Liver (tissue), 9 donors: ENCODE results near the gene PGAP3. TPM values are rescaled to one million over a fixed set of nuclear protein-coding genes. Genes with fewer than 3 reads are reported as not detected.

Experiments used
- DNase-seq: peaks from one replicate; pipeline ENCODE4 v3.0.0-alpha.2; 2017; ENCODE audit warnings: low spot score
- H3K27ac ChIP-seq, 2 donors: one replicate each; pipeline ENCODE4 v1.7.0; 2013; ENCODE audit warnings: inconsistent platforms in 2 of 2, low read length in 2 of 2, control low read depth in 1 of 2, low read depth in 1 of 2, mild to moderate bottlenecking in 1 of 2
- H3K27me3 ChIP-seq, 4 donors: one replicate each; pipeline versions ENCODE4 v1.6.1 to v1.7.0; 2013; ENCODE audit warnings: low read length in 3 of 4, inconsistent platforms in 1 of 4, mild to moderate bottlenecking in 1 of 4, moderate library complexity in 1 of 4; ENCODE audit not compliant: control insufficient read depth in 4 of 4, insufficient read depth in 4 of 4
- H3K36me3 ChIP-seq, 4 donors: one replicate each; pipeline versions ENCODE4 v1.6.1 to v1.7.0; 2013; ENCODE audit warnings: low read length in 3 of 4, mild to moderate bottlenecking in 3 of 4, low read depth in 1 of 4, moderate library complexity in 1 of 4; ENCODE audit not compliant: control insufficient read depth in 4 of 4, insufficient read depth in 3 of 4
- H3K4me1 ChIP-seq, 4 donors: one replicate each; pipeline versions ENCODE4 v1.6.1 to v1.7.0; 2013; ENCODE audit warnings: low read length in 3 of 4, mild to moderate bottlenecking in 3 of 4, moderate library complexity in 1 of 4; ENCODE audit not compliant: control insufficient read depth in 4 of 4, insufficient read depth in 4 of 4
- H3K4me3 ChIP-seq, 3 donors: one replicate each; pipeline versions ENCODE4 v1.6.1 to v1.7.0; 2013; ENCODE audit warnings: low read length in 3 of 3, control low read depth in 1 of 3, low read depth in 1 of 3, mild to moderate bottlenecking in 1 of 3
- H3K9ac ChIP-seq, 2 donors: one replicate each; pipeline ENCODE4 v1.7.0; 2013; ENCODE audit warnings: low read length in 2 of 2, mild to moderate bottlenecking in 2 of 2, moderate library complexity in 2 of 2, control low read depth in 1 of 2, low read depth in 1 of 2
- H3K9me3 ChIP-seq, 4 donors: one replicate each; pipeline versions ENCODE4 v1.6.1 to v1.7.0; 2013; ENCODE audit warnings: low read length in 3 of 4; ENCODE audit not compliant: control insufficient read depth in 4 of 4
- ATF3 ChIP-seq: IDR thresholded peaks from 2 replicates; pipeline ENCODE4 v1.6.1; 2016; ENCODE audit warnings: antibody characterized with exemption
- CTCF ChIP-seq: fragments of 150-350 bp; IDR thresholded peaks from 2 replicates; pipeline ENCODE4 v1.5.1; 2017; ENCODE audit warnings: improper control_type of control experiment, low read depth, low read length; ENCODE audit not compliant: missing input control
- EGR1 ChIP-seq, 2 donors: IDR thresholded peaks; 2 replicates each; pipeline ENCODE4 v1.6.1; 2016 to 2018; ENCODE audit warnings: antibody characterized with exemption in 2 of 2, low read depth in 2 of 2
- FOXA1 ChIP-seq: IDR thresholded peaks from 2 replicates; pipeline ENCODE4 v1.6.1; 2016; ENCODE audit warnings: antibody characterized with exemption
- FOXA2 ChIP-seq: IDR thresholded peaks from 2 replicates; pipeline ENCODE4 v1.6.1; 2016; ENCODE audit warnings: antibody characterized with exemption
- GABPA ChIP-seq, 2 donors: IDR thresholded peaks in 1 of 2; conservative IDR thresholded peaks in 1 of 2; 2 replicates each; pipeline ENCODE4 v1.6.1; 2016; ENCODE audit warnings: antibody characterized with exemption in 2 of 2, mild to moderate bottlenecking in 1 of 2, moderate library complexity in 1 of 2
- HNF4A ChIP-seq, 2 donors: conservative IDR thresholded peaks; 2 replicates each; pipeline ENCODE4 v1.6.1; 2016; ENCODE audit warnings: antibody characterized with exemption in 2 of 2, mild to moderate bottlenecking in 2 of 2
- HNF4G ChIP-seq: IDR thresholded peaks from 2 replicates; pipeline ENCODE4 v1.6.1; 2016; ENCODE audit warnings: antibody characterized with exemption
- JUND ChIP-seq, 2 donors: IDR thresholded peaks; 2 replicates each; pipeline ENCODE4 v1.6.1; 2016; ENCODE audit warnings: antibody characterized with exemption in 2 of 2
- MAX ChIP-seq: IDR thresholded peaks from 2 replicates; pipeline ENCODE4 v1.6.1; 2016; ENCODE audit warnings: antibody characterized with exemption
- RAD21 ChIP-seq, 2 donors: IDR thresholded peaks; 2 replicates each; pipeline ENCODE4 v1.6.1; 2016; ENCODE audit warnings: antibody characterized with exemption in 2 of 2, mild to moderate bottlenecking in 2 of 2
- REST ChIP-seq: IDR thresholded peaks from 2 replicates; pipeline ENCODE4 v1.6.1; 2016; ENCODE audit warnings: antibody characterized with exemption, mild to moderate bottlenecking
- RXRA ChIP-seq, 2 donors: IDR thresholded peaks; 2 replicates each; pipeline ENCODE4 v1.6.1; 2017 to 2018; ENCODE audit warnings: antibody characterized with exemption in 2 of 2, mild to moderate bottlenecking in 1 of 2
- SP1 ChIP-seq: IDR thresholded peaks from 2 replicates; pipeline ENCODE4 v1.6.1; 2018; ENCODE audit warnings: antibody characterized with exemption, mild to moderate bottlenecking
- TAF1 ChIP-seq: conservative IDR thresholded peaks from 2 replicates; pipeline ENCODE4 v1.6.1; 2016; ENCODE audit warnings: antibody characterized with exemption, mild to moderate bottlenecking
- YY1 ChIP-seq: IDR thresholded peaks from 2 replicates; pipeline ENCODE4 v1.6.1; 2016; ENCODE audit warnings: antibody characterized with exemption, mild to moderate bottlenecking
- ZBTB33 ChIP-seq: IDR thresholded peaks from 2 replicates; pipeline ENCODE4 v1.6.1; 2016; ENCODE audit warnings: antibody characterized with exemption
- WGBS: extraction: QIAGEN DNeasy Blood & Tissue Kit; methylation state at CpG from one replicate; pipeline ENCODE4 v1.1.7; 2013; 5-methylcytosine and 5-hydroxymethylcytosine counted together
- polyA plus RNA-seq, 2 donors: library from polyadenylated mRNA; stranded (reverse) in 1 of 2; unstranded in 1 of 2; fragments of 200-250 nt in 1 of 2; fragments of >200 nt in 1 of 2; fragmentation: Nextera tagmentation in 1 of 2; extraction: Ambion mirVana in 1 of 2; gene quantifications; one replicate each; pipeline versions ENCODE4 v1.2.1 to v1.2.3, GENCODE V29; 2013 to 2015
- total RNA-seq, 2 donors: library from RNA; depleted of rRNA; stranded (reverse); fragments of >200 nt; gene quantifications; one replicate each; pipeline ENCODE4 v1.2.3, GENCODE V29; 2014
- donor health status: healthy.
- donor health status: healthy.
- donor health status: healthy.
- donor health status: healthy.
- donor health status: healthy.

PGAP3 gene
- total and polyA plus RNA-seq, 4 donors, result 7.9 to 19.5 (median 14.0) TPM

GRCh38 chr17:39662551-39663339 lies 25.1 kb downstream of the PGAP3 start (continued):
- no peak for TF ChIP-seq RXRA (IDR thresholded peaks at IDR 0.05)
- no peak for TF ChIP-seq ATF3
- TF ChIP-seq YY1, result no peak
- no peak for TF ChIP-seq EGR1 (IDR thresholded peaks at IDR 0.05; ENCODE audit: low read depth in 2 of 2)
- no peak for TF ChIP-seq HNF4G

GRCh38 chr17:39661744-39662541 lies 25.9 kb downstream of the PGAP3 start:
- Histone ChIP-seq H3K36me3 (peaks cover 0 to 16% (median 4%) of the 10 kb centered on the region in 4 donors), H3K9me3 (no peaks in the 10 kb centered on the region), H3K27me3 (no peaks in the 10 kb centered on the region), H3K4me1 (peaks cover 17 to 65% (median 57%) of the 10 kb centered on the region in 4 donors), H3K4me3 (no peak overlapping the region), H3K9ac (no peak overlapping the region), H3K27ac (no peak overlapping the region)
- no peak for TF ChIP-seq MAX
- no peak for TF ChIP-seq ATF3
- TF ChIP-seq SP1, result no peak
- no peak for DNase-seq
- WGBS, result 87% methylated on average over 8 of the region's 8 CpGs

- no peaks in the 10 kb centered on the region for H3K9me3 ChIP-seq
- peaks cover 11 to 52% (median 45%) of the 10 kb centered on the region in 4 donors for H3K4me1 ChIP-seq
- H3K27ac ChIP-seq, result peak overlapping the region in 1 of 2 donors; percentile 25
- peaks cover 0 to 16% (median 4%) of the 10 kb centered on the region in 4 donors for H3K36me3 ChIP-seq
- no peak for DNase-seq
- 76% methylated on average over 35 of the region's 35 CpGs for WGBS
- no peak overlapping the region for H3K9ac ChIP-seq
- H3K27me3 ChIP-seq, result no peaks in the 10 kb centered on the region
- H3K4me3 ChIP-seq, result no peak overlapping the region
- TF ChIP-seq ATF3 (no peak), FOXA1 (no peak), ZBTB33 (no peak), RAD21 (IDR thresholded peaks at IDR 0.05) (no peak), HNF4G (no peak), YY1 (no peak), GABPA (IDR thresholded peaks at IDR 0.05 in 1 of 2, conservative IDR thresholded peaks at IDR 0.05 in 1 of 2) (no peak), FOXA2 (no peak), TAF1 (no peak), EGR1 (IDR thresholded peaks at IDR 0.05; ENCODE audit: low read depth in 2 of 2) (no peak), CTCF (no peak), REST (no peak), HNF4A (conservative IDR thresholded peaks at IDR 0.05) (peak in 1 of 2 donors; percentile 21), SP1 (peak; percentile 56), JUND (IDR thresholded peaks at IDR 0.05) (no peak)
These were observed 27.2 kb downstream of the PGAP3 start for GRCh38 chr17:39660397-39661385.
